ENCODE data around the gene GATA5.
"Not testable (repeated sequence)": the region's sequence is repeated elsewhere in the genome, so short reads cannot be mapped to it uniquely, and the experiment has no call there.

Gene GATA5

DNA sequence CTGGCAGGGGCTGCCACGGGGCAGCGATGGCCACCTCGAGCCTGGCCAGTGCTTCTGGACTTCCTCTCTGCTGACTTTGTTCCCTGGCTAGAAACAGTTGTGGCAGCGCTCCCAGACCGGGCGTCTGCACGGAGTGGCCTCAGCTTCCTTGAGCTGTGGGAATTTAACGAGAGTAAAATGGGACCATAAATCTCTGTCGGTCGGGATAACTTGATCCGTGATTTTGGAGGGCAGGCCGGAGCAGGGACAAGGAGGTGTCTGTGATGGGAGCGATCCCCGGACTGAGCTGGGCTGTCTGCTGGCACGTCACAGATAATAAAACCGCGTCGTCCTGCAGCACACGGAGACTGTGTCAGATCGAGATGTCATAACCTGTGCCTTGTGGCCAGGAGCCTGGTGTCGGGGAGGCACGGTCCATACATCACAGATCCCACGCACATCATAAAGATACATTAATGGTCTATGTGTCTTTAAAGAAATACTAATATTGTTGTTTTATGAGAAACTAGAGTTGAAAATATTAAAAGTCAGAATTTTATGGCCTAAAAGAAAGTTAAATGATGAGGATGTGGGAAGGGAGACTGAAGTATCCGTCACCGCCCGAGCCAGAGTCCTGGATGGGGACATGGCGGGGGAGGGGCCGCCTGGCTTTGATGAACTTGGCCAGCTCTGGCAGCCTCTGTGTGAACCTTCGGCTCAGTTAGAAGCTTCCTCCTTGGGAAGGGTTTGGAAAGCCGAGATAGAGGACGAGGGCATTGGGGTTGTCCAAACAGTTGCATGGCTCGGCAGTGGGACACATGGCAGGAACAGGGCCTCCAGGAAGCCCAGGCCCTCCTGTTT, 41.9 kb downstream of the GATA5 start:
- DNase-seq (ENCODE audit: low read depth in 4 of 4, low spot score in 1 of 4), result no peak

DNA sequence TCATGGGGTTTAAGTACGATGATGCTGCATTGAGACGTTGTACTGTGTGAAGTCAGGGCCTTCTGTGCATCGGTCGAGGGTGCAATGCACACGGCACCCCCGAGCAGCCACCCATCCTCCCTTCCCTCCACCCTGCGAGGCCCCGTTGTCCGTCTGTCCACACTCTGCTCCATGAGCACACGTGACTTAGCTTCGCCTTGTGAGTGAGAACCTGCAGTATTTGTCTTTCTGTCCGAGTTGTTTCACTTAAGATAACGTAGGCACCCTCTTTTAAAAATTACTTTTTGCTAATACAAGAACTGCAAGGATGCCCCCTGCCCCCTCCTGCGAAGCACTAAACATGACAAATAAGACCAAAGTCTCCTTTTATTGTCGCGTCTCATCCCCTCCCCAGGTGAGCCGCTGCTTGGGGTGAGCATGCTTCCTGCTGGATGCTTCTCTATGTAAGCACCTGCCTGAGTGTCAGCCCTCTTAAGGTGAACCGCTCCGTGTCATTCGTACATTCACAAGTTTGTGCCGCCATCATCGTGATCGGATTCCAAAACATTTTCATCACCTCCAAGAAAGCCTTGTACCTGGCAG, 44.8 kb downstream of the GATA5 start:
- no peak for DNase-seq (ENCODE audit: low read depth in 4 of 4, low spot score in 1 of 4)

GRCh38 chr20:62430311-62430853, 45.4 kb downstream of the GATA5 start:
- no peak for DNase-seq (ENCODE audit: low read depth in 4 of 4, low spot score in 1 of 4)

DNA sequence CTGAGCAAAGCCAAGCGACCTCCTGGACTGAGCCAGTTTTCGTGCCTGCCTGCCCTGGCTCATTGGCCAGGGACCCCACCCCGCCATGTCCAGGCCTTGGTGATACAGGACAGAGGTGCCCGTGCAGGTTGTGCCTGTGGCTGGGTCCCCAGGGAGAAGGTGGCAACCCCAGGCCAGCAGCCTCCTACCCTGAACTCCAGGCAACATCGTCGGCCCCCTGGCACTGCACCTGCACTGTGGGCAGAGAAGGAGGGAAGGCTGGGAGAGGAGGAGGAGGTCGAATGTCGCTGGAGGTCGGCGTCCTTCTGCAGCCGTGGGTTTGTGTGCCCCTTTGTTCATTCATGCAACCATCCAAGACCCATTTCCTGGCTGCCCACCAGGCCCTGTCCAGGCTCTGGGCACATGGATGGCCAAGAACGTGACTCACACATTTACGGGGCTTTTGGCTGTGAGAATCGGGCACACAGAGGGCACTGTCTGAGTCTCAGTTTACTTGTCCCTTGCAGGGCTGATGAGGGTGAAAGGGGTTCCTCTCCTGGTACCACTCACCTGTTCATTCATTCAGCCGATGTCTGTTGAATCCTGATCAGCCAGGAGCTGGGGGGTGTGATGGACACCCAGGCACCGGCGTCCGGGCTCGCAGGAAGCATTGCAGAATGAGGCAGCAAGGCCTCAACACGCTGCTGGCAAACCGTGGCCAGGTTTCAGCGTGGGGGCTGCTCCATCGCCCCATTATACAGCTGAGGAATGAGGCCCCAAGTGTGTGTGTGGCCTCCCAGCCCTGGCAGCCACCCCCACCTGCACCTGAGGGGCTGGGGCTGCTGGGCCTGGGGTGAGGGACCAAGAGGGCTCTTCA, 46.1 kb downstream of the GATA5 start:
- no peak for DNase-seq (ENCODE audit: low read depth in 4 of 4, low spot score in 1 of 4)

DNA sequence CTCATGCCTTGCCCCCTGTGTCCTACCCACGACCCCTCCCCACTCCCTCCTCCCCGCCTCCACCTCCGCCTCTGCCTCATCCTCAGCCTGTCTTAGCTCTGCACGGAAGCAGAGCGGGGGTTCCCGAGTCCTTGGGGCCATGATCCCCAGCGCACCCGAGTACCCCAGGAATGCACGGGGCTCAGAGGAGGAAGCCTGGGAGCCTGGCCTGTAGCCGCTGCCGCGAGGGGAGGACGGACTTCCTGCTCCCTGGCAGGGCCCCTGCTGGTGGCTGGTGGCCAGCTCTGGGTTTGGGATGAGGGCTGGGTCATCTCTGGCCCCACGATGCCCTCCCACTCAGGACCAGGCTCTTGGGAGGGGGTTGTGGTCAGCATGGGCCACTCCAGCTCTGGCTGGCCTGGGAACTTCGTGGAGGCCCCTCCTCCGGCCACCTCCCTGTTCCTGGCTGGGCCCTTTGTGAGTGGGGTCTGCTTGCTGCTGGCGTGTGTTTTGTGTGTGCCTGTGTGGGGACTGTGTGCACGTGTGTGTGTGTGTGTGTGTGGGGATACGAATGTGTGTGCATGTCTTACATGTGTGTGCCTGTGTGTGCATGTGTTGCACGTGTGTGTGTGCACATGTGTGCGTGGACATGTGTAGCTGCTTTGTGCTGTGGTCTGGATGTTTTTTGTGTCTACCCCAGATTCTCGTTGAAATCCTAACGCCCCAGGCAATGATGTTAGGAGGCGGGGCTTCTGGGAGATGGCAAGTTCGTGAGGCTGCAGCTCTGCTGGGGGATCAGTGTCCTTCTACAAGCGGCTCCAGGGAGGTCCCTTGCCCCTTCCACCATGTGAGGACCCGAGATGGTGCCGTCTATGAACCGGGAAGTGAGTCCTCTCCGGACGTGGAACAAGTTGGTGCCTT, 47.1 kb downstream of the GATA5 start:
- DNase-seq (ENCODE audit: low read depth in 4 of 4, low spot score in 1 of 4), result no peak

DNA sequence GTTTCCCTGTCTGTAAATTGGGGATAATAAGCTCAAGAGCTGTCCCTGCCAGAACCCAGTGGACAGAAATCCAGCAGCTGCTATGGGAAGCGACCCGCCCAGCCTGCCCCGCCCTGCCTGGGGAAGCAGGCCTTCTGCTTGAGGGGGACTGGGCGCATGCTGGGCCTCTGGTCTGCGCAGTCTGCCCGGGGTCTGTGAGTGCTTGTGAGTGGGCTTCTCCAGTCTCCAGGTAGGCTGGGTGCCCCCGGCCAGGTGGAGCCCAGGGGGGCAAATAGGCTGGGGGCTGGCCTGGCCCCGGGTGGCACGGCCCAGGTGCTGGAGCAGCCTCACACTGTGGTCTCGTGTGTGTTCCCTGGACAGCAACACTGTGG, 47.8 kb downstream of the GATA5 start:
- DNase-seq (ENCODE audit: low read depth in 4 of 4, low spot score in 1 of 4), result no peak

- DNase-seq (ENCODE audit: low read depth in 4 of 4, low spot score in 1 of 4), result no peak
Measured at GRCh38 chr20:62427172-62428001, 48.4 kb downstream of the GATA5 start, which contains the start of gene RBBP8NL. RBBP8NL (minus strand) TSS chr20:62427539; CDS start chr20:62419647, 7,892 bp downstream.

GRCh38 chr20:62426699-62427131, 49.1 kb downstream of the GATA5 start:
- no peak for DNase-seq (ENCODE audit: low read depth in 4 of 4, low spot score in 1 of 4)

GRCh38 chr20:62426059-62426348, 49.8 kb downstream of the GATA5 start:
- DNase-seq (ENCODE audit: low read depth in 4 of 4, low spot score in 1 of 4), result not testable (repeated sequence)

- no peak for DNase-seq (ENCODE audit: low read depth in 4 of 4, low spot score in 1 of 4)
Measured at GRCh38 chr20:62425281-62426058, 50.3 kb downstream of the GATA5 start.

DNA sequence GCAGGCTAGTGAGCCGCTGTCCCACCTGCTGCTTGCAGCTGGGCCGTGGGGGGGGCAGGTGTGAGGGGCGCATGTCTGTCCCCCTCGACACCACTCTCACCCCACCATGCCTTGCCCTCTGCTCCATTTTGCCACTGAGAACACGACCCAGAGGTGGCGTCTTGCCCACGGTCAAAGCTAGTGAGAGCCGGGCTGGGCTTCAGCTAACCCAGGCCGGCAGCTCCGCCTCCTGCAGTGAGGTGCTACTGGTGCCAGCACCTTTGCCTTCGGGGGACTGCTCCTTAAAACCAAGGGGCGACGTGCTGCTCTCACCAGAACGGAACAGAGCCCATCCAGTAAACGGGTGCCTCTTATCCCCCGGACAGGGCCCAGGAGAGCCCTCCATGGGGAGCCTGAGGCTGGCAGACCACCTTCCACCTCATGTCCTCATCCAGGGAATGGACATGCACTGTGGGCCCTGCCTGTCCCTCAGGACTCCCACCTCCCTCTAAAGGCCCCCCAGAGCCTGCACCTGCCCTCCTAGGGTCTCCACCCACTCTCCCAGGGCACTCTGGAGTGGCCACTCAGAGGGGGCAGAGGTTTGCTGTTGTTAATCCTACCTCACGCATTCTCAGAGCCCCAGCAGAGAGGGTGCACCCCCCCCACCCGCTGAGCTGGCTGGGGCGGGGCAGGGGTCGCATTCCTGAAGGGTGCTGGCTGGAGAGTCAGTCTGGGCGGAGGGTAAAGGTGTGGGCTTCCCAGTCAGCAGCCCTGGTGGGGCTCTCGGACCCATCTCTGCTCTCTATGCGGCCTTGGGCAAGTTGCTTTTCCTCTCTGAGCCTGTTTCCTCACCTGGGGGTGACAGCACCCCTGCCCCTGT, 51.3 kb downstream of the GATA5 start:
- DNase-seq (ENCODE audit: low read depth in 4 of 4, low spot score in 1 of 4), result no peak

GRCh38 chr20:62423326-62423706, 52.5 kb downstream of the GATA5 start:
- DNase-seq (ENCODE audit: low read depth in 4 of 4, low spot score in 1 of 4), result no peak

DNA sequence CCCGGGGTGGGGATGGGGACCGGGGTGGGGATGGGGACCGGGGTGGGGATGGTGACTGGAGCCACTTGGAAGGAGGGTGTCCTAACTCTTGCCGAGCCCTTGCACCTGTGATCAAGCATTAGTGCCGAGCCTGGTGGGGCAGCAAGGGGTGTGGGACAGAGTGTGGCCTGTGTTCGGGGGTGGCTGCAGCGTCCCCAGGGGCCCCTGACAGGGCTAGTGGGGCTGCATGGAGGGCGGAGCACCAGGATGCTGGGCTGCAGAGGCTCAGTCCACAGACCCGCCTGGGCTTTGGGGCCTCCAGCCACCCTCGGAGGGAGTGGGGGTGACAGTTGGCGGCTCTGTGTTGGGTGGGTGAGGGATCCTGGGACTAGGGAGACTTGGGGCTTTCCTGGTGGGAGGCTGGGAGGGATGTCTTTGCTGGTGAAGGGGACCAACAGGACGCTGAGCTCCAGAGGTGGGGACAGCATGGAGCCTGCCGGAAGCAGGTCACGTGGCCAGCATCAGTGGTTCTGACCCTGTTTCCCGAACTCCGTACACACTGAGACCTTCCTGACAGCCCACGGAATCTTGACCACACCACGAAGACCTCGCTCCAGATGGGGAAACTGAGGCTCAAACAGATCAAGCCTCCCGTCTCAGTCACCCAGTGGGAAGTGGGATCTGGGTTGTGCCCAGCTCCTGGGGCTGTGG, 53.0 kb downstream of the GATA5 start:
- no peak for DNase-seq (ENCODE audit: low read depth in 4 of 4, low spot score in 1 of 4)

DNA sequence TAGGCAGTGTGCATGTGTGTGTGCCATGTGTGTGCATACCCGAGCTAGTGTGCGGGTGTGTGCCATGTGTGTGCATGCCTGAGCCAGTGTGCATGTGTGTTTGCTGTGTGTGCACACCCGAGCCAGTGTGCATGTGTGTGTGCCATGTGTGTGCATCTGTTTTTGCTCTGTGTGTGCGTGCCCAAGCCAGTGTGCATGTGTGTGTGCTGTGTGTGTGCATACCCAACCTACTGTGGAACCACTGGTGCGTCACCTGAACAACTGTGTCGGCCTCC, 54.1 kb downstream of the GATA5 start:
- DNase-seq (ENCODE audit: low read depth in 4 of 4, low spot score in 1 of 4), result no peak

GRCh38 chr20:62420846-62421715, 54.7 kb downstream of the GATA5 start:
- no peak for DNase-seq (ENCODE audit: low read depth in 4 of 4, low spot score in 1 of 4)

DNA sequence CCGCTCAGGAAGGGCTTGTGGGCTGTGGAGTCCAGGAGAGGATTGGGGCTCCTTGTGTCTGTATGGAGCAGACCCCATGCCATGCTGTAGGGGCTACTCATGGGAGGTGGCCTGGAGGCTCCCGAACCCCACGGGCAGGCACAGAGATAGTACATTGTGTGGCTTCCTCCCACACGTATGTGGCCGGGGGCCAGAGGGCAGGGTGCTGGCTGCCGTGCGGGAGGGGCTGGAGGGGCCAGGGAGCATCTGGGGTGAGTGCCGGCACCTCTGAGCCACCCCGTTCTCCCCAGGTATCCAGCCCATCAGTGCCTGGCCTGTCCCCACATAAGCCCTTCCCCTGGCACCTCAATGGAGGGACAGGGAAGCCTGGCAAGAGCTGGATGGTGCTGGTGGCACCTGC, 56.0 kb downstream of the GATA5 start:
- DNase-seq (ENCODE audit: low read depth in 4 of 4, low spot score in 1 of 4), result no peak

Measured in stimulated activated CD4-positive, alpha-beta T cell treated with anti-CD3 and anti-CD28 coated beads, Interleukin-1b, Interleukin-23, amount 100 ng/mL, for 24 hours (primary cell).